Neural cell (in vitro differentiated cells): Measurements from ENCODE around the gene SLCO6A1. TPM values are rescaled to one million over a fixed set of nuclear protein-coding genes. Genes with fewer than 3 reads are reported as not detected.
A peak's percentile ranks its signal among the peaks of the same experiment; 100 is the strongest.

Experiments used
- H2AFZ ChIP-seq: fragments of 200-600, 300-800 bp; sonication (generic), shearing (Covaris generic); 2 replicates; pipeline ENCODE4 v1.6.0; 2014; ENCODE audit warnings: low read depth, mild to moderate bottlenecking, antibody characterized with exemption, low read length, moderate library complexity
- H3F3A ChIP-seq: fragments of 200-600 bp; shearing (Covaris generic); 2 replicates; pipeline ENCODE4 v1.6.1; 2016; ENCODE audit warnings: mild to moderate bottlenecking, moderate library complexity, mixed read lengths, antibody characterized with exemption, low read length; ENCODE audit not compliant: insufficient read depth, poor library complexity, severe bottlenecking
- H3K27ac ChIP-seq: fragments of 200-600, 300-800 bp; sonication (generic), shearing (Covaris generic); 2 replicates; pipeline ENCODE4 v1.5.1; 2014; ENCODE audit warnings: mild to moderate bottlenecking, low read length, moderate library complexity
- H3K27me3 ChIP-seq: fragments of 300-800, 200-600 bp; sonication (generic), shearing (Covaris generic); 2 replicates; pipeline ENCODE4 v1.6.0; 2014; ENCODE audit warnings: mild to moderate bottlenecking, low read depth, low read length, moderate library complexity; ENCODE audit not compliant: insufficient read depth
- H3K36me3 ChIP-seq: fragments of 300-800, 200-600 bp; sonication (generic), shearing (Covaris generic); 2 replicates; pipeline ENCODE4 v1.5.1; 2014; ENCODE audit warnings: mild to moderate bottlenecking, antibody characterized with exemption, low read length, moderate library complexity; ENCODE audit not compliant: insufficient read depth
- H3K4me2 ChIP-seq: fragments of 300-800, 200-600 bp; sonication (generic), shearing (Covaris generic); 2 replicates; pipeline ENCODE4 v1.6.0; 2014; ENCODE audit warnings: mild to moderate bottlenecking, low read length
- H3K4me3 ChIP-seq: fragments of 300-800, 200-600 bp; sonication (generic), shearing (Covaris generic); 2 replicates; pipeline ENCODE4 v1.5.1; 2014; ENCODE audit warnings: mild to moderate bottlenecking, low read length, moderate library complexity
- H3K79me2 ChIP-seq: fragments of 200-600 bp; shearing (Covaris generic); replicated peaks from 2 replicates; pipeline ENCODE4 v1.6.0; 2014; ENCODE audit warnings: mild to moderate bottlenecking, low read length, moderate library complexity; ENCODE audit not compliant: insufficient read depth
- H3K9ac ChIP-seq: fragments of 300-800, 200-600 bp; sonication (generic), shearing (Covaris generic); 2 replicates; pipeline ENCODE4 v1.6.1; 2016; ENCODE audit warnings: mild to moderate bottlenecking, low read length, mixed read lengths
- H3K9me2 ChIP-seq: fragments of 200-600 bp; shearing (Covaris generic); 2 replicates; pipeline ENCODE4 v1.6.1; 2016; ENCODE audit warnings: mild to moderate bottlenecking, low read length, mixed read lengths; ENCODE audit not compliant: insufficient read depth
- H3K9me3 ChIP-seq: fragments of 200-600, 300-800 bp; sonication (generic), shearing (Covaris generic); 2 replicates; pipeline ENCODE4 v1.6.1; 2016; ENCODE audit warnings: mild to moderate bottlenecking, mixed run types, low read length, moderate library complexity, mixed read lengths
- H4K20me1 ChIP-seq: fragments of 200-600 bp; shearing (Covaris generic); 2 replicates; pipeline ENCODE4 v1.6.1; 2016; ENCODE audit warnings: mild to moderate bottlenecking, mixed run types; ENCODE audit not compliant: insufficient read depth
- CTCF ChIP-seq: fragments of 450-650 bp; IDR thresholded peaks from 2 replicates; pipeline ENCODE4 v1.5.1; 2014; ENCODE audit warnings: antibody characterized with exemption, mild to moderate bottlenecking, moderate library complexity; ENCODE audit not compliant: poor library complexity, severe bottlenecking
- POLR2AphosphoS5 ChIP-seq: IDR thresholded peaks from 2 replicates; pipeline ENCODE4 v1.6.1; 2012
- RAD21 ChIP-seq: fragments of 450-650 bp; conservative IDR thresholded peaks from 2 replicates; pipeline ENCODE4 v1.6.1; 2014; ENCODE audit warnings: antibody characterized with exemption, mild to moderate bottlenecking, moderate library complexity
- REST ChIP-seq: IDR thresholded peaks from 2 replicates; pipeline ENCODE4 v1.6.1; 2012; ENCODE audit warnings: borderline replicate concordance
- SMC3 ChIP-seq: fragments of 450-650 bp; conservative IDR thresholded peaks from 2 replicates; pipeline ENCODE4 v1.6.1; 2014; ENCODE audit warnings: antibody characterized with exemption, mild to moderate bottlenecking, moderate library complexity; ENCODE audit not compliant: poor library complexity
- TAF1 ChIP-seq: IDR thresholded peaks from 2 replicates; pipeline ENCODE4 v1.6.1; 2012; ENCODE audit warnings: low read depth
- polyA plus RNA-seq: library from polyadenylated mRNA; depleted of rRNA; stranded (reverse); fragments of >200 nt; gene quantifications from 2 replicates; pipeline ENCODE4 v1.2.3, GENCODE V29; 2014

SLCO6A1 gene
- polyA plus RNA-seq, 1 donor from 2014 or later = not detected

DNA sequence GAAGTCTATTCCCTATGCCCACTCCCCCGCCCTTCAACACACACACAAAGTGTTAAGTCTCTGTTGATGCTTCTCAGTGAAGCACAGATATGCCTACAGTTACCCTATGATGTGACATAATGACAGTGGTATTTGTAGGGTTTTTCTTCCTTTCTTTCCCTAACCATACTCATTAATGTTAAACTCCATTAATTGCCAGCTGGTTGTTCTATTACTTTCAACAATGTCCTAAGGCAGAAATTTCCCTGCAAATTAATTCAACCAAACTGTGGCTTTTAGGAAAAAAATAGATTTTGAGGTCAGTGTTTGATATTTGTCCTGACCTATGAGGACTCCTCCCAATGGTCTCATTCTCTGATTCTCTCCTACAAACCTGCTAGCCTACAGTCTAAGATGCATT, 38.2 kb upstream of the SLCO6A1 start:
- H3K4me3 ChIP-seq = no peak overlapping the region

GRCh38 chr5:102536323-102536928, 37.6 kb upstream of the SLCO6A1 start:
- H3K4me3 ChIP-seq = no peak overlapping the region
- no peak overlapping the region for H3K4me2 ChIP-seq
- H3K27ac ChIP-seq = no peak overlapping the region
- no peaks in the 10 kb centered on the region for H3K9me2 ChIP-seq
- no peak overlapping the region for H3K9ac ChIP-seq
- no peaks in the 10 kb centered on the region for H3K27me3 ChIP-seq
- H3K79me2 ChIP-seq = no peaks in the 10 kb centered on the region
- no peaks in the 10 kb centered on the region for H3F3A ChIP-seq
- no peaks in the 10 kb centered on the region for H3K36me3 ChIP-seq
- TF ChIP-seq SMC3 (peak; percentile 85), CTCF (peak; percentile 75), REST (no peak), TAF1 (no peak), RAD21 (peak; percentile 84)
- no peak overlapping the region for H2AFZ ChIP-seq
- peaks cover 4% of the 10 kb centered on the region for H3K9me3 ChIP-seq
- H4K20me1 ChIP-seq = no peaks in the 10 kb centered on the region

More for the DNA sequence above, 38.2 kb upstream of the SLCO6A1 start:
- Histone ChIP-seq H3K9me3 (peaks cover 4% of the 10 kb centered on the region), H3K27me3 (no peaks in the 10 kb centered on the region), H3K36me3 (no peaks in the 10 kb centered on the region), H3K79me2 (no peaks in the 10 kb centered on the region), H3K9ac (no peak overlapping the region), H3K4me2 (no peak overlapping the region), H3F3A (no peaks in the 10 kb centered on the region), H3K9me2 (no peaks in the 10 kb centered on the region), H4K20me1 (no peaks in the 10 kb centered on the region), H2AFZ (no peak overlapping the region), H3K27ac (no peak overlapping the region)
- TF ChIP-seq REST (no peak), TAF1 (no peak), POLR2AphosphoS5 (no peak)
